Activated CD4-positive, CD25-positive, alpha-beta regulatory T cell treated with anti-CD3 and anti-CD28 coated beads, Interleukin-2, amount 50 U/mL, for 72 hours (primary cell): ENCODE measurements around the gene PCDHGA6.
"Not testable (repeated sequence)": the region's sequence is repeated elsewhere in the genome, so short reads cannot be mapped to it uniquely, and the experiment has no call there.

Experiments used
- DNase-seq: peaks from one replicate; pipeline ENCODE4 v3.0.0; 2021

The PCDHGA6 gene

DNA sequence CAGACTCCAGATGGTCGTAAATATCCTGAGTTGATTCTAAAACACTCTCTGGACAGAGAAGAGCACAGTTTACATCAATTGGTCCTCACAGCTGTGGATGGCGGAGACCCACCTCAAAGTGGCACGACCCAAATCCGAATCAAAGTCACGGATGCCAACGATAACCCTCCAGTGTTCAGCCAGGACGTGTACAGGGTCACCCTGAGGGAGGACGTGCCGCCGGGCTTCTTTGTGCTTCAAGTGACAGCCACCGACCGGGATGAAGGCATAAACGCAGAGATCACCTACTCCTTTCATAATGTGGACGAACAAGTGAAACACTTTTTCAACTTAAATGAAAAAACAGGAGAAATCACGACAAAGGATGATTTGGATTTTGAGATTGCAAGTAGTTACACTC lies 13.0 kb upstream of the PCDHGA6 start:
- no peak for DNase-seq

DNA sequence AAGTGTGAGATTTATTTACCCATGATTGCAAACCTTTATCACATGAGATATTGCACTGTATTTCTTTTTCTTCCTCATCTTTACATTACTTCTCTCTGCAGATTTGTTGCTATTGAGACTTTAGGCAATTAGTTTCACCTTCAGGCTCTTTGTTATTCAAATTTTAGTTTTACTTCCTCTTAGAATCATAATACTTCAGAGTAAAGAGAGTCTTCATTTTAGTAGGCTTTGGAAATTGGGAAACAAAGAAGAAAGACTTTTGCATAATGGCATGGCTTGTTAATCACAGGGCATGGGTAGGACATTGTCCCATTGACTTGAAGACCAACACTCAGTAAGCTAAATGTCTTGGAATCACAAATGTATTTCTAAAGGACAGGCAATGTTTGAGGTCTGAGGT lies 11.0 kb upstream of the PCDHGA6 start:
- DNase-seq, result no peak

DNA sequence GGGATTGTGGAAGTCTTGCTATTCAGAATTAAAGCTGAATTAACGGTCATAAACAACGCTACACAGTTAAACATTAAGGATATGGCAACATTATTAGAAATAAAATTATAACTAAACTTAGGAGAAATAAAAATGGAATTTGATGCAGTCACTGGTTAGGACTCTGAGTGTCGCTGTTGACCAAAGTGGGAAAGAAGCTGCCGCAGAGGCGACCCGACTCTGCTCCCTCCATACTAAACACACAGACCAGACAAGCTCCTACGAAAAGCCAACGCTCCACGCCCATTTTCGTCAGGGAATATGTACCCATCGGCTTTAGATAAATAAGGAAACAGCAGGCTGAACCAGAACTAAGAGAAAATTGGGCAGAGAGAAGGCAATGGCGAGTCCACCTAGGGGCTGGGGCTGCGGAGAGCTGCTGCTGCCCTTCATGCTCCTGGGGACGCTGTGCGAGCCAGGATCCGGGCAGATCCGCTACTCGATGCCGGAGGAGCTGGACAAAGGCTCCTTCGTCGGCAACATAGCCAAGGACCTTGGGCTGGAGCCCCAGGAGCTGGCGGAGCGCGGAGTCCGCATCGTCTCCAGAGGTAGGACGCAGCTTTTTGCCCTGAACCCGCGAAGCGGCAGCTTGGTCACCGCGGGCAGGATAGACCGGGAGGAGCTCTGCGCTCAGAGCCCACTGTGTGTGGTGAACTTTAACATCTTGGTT lies 9.6 kb upstream of the PCDHGA6 start, which contains the start of gene PCDHGA5:
Gene PCDHGA5 (plus strand): TSS at position 211 of the 709 bp plus-strand sequence. CDS start 169 bp downstream, at position 380.
- DNase-seq, result no peak

DNA sequence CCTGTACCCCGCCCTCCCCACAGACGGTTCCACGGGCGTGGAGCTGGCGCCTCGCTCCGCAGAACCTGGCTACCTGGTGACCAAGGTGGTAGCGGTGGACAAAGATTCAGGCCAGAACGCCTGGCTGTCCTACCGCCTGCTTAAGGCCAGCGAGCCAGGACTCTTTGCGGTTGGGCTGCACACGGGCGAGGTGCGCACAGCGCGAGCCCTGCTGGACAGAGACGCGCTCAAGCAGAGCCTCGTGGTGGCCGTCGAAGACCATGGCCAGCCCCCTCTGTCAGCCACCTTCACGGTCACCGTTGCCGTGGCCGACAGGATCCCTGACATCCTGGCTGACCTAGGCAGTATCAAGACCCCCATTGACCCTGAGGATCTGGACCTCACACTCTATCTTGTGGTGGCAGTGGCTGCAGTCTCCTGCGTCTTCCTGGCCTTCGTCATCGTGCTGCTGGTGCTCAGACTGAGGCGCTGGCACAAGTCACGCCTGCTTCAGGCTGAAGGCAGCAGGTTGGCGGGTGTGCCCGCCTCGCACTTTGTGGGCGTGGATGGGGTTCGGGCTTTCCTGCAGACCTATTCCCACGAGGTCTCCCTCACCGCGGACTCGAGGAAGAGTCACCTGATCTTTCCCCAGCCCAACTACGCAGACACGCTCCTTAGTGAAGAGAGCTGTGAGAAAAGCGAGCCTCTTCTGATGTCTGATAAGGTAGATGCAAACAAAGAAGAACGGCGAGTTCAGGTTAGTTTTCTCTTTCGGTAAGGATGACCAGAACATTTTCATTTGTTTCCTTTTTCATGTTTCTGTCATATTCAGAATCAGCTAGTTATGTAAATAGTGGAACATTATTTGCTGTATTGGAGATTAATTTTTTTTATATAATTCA lies 7.4 kb upstream of the PCDHGA6 start:
- no peak for DNase-seq

DNA sequence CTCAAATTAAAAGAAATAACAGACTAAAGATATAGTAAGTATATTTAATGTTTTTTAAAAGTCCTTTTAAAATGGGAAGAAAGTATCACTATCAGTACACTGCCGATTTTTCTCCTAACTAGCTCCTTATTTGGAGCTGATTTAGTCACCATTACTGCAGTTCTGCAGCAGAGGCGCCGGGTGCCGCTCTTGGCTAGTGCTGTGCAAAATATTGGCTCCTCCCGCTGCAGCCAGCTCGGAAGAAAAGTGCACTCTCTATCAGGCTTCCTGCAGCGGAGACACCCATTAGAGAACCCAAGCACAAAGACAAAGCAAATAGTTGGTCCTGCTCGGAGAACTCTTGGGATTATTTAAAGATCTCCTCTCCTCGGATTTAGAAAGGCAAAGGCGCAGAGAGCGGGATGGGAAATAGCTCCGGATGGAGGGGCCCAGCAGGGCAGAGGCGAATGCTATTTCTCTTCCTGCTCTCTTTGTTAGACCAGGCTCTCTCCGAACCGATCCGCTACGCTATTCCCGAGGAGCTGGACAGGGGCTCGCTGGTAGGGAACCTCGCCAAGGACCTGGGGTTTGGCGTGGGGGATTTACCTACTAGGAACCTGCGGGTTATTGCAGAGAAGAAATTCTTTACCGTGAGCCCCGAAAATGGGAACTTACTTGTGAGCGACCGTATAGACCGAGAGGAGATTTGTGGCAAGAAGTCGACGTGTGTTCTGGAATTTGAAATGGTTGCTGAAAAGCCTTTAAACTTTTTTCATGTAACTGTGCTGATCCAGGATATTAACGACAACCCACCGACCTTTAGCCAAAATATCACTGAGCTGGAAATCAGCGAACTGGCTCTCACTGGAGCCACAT lies 3.5 kb upstream of the PCDHGA6 start, which contains the start of gene PCDHGB3:
Gene PCDHGB3 (plus strand): TSS at position 249 of the 855 bp plus-strand sequence. CDS start 153 bp downstream, at position 402.
- DNase-seq, result no peak

DNA sequence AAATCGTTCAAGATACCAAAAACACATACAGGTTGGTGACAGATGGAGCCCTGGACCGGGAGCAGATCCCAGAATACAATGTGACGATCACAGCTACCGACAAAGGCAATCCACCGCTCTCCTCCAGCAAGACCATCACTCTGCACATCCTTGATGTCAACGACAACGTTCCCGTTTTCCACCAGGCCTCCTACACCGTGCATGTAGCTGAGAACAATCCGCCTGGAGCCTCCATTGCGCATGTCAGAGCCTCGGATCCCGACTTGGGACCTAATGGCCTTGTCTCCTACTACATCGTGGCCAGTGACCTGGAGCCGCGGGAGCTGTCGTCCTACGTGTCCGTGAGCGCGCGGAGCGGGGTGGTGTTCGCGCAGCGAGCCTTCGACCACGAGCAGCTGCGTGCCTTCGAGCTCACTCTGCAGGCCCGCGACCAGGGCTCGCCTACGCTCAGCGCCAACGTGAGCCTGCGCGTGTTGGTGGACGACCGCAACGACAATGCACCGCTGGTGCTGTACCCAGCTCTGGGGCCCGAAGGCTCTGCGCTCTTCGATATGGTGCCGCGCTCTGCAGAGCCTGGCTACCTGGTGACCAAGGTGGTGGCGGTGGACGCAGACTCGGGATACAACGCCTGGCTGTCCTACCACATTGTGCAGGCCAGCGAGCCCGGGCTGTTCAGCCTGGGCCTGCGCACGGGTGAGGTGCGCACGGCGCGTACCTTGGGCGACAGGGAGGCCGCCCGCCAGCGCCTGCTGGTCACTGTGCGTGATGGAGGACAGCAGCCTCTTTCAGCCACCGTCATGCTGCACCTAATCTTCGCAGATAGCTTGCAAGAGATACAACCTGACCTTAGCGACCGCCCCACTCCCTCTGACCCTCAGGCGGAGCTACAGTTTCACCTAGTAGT lies 1.9 kb upstream of the PCDHGA6 start:
- no peak for DNase-seq

DNA sequence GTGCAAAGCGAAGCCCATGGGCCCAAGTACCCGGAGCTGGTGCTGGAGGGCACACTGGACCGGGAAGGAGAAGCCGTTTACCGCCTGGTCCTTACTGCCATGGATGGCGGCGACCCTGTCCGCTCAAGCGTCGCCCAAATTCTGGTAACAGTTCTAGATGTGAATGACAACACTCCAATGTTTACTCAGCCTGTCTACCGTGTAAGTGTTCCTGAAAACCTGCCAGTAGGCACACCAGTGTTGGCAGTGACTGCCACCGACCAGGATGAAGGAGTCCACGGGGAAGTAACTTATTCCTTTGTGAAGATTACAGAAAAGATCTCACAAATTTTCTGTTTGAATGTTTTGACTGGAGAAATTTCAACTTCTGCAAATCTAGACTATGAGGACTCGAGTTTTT lies 936 bp downstream of the PCDHGA6 start:
- no peak for DNase-seq

DNA sequence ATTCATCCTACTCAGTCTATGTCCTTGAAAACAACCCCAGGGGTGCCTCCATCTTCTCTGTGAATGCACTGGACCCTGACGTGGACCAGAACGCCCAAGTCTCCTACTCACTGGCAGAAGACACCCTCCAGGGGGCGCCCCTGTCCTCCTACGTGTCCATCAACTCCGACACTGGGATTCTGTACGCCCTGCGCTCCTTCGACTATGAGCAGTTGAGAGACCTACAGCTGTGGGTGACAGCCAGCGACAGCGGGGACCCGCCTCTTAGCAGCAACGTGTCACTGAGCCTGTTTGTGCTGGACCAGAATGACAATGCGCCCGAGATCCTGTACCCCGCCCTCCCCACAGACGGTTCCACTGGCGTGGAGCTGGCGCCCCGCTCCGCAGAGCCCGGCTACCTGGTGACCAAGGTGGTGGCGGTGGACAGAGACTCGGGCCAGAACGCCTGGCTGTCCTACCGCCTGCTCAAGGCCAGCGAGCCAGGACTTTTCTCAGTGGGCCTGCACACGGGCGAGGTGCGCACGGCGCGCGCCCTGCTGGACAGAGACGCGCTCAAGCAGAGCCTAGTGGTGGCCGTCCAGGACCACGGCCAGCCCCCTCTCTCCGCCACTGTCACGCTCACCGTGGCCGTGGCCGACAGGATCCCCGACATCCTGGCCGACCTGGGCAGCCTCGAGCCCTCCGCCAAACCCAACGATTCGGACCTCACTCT lies 1.9 kb downstream of the PCDHGA6 start:
- DNase-seq, result not testable (repeated sequence)

DNA sequence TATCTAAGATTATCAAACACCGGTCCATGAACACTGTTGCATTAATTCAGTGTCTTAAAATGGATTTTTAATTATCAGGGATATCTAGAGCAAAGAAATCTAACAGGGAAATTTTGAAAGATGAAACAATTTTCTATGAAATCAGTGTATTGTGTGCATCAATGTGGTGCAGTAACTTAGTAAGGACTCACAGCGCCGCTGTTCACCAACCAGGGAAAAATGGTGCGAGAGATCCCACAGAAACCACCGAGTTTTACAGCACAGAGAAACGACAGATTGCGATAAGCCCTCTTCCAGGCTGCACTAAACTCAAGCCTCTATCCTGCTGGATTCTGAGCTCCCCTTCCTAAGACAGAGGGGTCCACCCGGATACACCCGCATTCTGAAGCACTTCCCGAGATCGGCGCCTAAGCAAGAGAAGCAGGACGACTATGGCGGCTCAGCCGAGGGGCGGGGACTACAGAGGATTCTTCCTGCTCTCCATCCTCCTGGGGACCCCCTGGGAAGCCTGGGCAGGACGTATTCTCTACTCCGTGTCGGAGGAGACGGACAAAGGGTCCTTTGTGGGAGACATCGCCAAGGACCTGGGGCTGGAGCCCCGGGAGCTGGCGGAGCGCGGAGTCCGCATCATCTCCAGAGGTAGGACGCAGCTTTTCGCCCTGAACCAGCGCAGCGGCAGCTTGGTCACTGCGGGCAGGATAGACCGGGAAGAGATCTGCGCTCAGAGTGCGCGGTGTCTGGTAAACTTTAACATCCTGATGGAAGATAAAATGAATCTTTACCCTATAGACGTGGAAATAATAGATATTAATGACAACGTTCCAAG lies 9.0 kb downstream of the PCDHGA6 start, which contains the start of gene PCDHGA7:
Gene PCDHGA7 (plus strand): TSS at position 274 of the 826 bp plus-strand sequence. CDS start 158 bp downstream, at position 432.
- DNase-seq, result no peak

DNA sequence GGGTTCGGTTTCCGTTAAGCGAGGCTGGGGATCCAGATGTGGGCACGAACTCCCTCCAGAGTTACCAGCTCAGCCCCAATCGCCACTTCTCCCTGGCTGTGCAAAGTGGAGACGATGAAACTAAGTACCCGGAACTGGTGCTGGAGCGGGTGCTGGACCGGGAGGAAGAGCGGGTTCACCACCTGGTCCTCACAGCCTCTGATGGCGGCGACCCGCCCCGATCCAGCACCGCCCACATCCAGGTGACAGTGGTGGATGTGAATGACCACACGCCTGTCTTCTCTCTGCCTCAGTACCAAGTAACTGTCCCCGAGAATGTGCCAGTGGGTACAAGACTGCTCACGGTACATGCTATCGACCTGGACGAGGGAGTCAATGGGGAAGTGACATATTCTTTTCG lies 9.7 kb downstream of the PCDHGA6 start:
- no peak for DNase-seq

DNA sequence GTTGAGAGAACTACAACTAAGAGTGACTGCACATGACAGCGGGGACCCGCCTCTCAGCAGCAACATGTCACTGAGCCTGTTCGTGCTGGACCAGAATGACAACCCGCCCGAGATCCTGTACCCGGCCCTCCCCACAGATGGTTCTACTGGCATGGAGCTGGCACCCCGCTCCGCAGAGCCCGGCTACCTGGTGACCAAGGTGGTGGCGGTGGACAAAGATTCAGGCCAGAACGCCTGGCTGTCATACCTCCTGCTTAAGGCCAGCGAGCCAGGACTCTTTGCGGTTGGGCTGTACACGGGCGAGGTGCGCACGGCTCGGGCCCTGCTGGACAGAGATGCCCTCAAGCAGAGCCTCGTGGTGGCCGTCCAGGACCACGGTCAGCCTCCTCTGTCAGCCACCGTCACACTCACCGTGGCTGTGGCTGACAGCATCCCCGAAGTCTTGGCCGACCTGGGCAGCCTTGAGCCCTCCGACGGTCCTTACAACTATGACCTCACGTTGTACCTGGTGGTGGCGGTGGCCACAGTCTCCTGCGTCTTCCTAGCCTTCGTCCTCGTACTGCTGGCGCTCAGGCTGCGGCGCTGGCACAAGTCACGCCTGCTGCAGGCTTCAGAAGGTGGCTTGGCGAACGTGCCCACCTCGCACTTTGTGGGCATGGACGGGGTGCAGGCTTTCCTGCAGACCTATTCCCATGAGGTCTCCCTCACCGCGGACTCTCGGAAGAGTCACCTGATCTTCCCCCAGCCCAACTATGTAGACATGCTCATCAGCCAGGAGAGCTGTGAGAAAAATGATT lies 11.0 kb downstream of the PCDHGA6 start:
- no peak for DNase-seq

DNA sequence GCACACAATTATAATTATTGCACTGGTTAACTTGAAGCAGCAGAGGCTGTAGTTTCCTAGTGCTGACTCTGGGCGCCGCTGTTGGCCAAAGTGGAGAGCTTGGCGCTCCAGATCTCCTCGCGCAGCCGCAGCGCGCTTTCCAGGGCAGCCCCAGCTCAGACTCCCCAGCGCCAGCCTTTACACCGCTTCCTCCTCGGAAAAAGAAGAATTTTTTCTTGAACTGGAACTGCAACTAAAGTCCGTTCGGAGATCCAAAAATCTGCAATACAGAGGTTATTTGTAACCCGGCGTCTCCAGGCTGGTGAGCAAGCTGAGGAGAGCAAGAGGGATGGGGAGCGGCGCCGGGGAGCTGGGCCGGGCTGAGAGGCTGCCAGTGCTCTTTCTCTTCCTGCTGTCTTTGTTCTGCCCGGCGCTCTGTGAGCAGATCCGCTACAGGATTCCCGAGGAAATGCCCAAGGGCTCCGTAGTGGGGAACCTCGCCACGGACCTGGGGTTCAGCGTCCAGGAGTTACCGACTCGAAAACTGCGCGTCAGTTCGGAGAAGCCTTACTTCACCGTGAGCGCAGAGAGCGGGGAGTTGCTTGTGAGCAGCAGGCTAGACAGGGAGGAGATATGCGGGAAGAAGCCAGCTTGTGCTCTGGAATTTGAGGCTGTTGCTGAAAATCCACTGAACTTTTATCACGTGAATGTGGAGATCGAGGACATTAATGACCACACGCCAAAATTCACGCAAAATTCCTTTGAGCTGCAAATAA lies 14.0 kb downstream of the PCDHGA6 start, which contains the start of gene PCDHGB4:
Gene PCDHGB4 (plus strand): TSS at position 142 of the 755 bp plus-strand sequence. CDS start 187 bp downstream, at position 329.
- DNase-seq, result not testable (repeated sequence)

DNA sequence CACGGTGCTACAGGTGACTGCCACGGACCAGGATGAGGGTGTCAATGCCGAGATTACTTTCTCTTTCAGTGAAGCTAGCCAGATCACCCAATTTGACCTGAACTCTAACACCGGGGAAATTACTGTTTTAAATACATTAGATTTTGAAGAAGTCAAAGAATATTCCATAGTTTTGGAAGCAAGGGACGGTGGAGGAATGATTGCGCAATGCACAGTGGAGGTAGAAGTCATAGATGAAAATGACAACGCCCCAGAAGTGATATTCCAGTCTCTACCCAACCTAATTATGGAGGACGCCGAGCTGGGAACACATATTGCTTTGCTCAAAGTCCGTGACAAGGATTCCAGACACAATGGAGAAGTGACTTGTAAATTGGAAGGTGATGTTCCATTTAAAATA lies 15.0 kb downstream of the PCDHGA6 start:
- no peak for DNase-seq

DNA sequence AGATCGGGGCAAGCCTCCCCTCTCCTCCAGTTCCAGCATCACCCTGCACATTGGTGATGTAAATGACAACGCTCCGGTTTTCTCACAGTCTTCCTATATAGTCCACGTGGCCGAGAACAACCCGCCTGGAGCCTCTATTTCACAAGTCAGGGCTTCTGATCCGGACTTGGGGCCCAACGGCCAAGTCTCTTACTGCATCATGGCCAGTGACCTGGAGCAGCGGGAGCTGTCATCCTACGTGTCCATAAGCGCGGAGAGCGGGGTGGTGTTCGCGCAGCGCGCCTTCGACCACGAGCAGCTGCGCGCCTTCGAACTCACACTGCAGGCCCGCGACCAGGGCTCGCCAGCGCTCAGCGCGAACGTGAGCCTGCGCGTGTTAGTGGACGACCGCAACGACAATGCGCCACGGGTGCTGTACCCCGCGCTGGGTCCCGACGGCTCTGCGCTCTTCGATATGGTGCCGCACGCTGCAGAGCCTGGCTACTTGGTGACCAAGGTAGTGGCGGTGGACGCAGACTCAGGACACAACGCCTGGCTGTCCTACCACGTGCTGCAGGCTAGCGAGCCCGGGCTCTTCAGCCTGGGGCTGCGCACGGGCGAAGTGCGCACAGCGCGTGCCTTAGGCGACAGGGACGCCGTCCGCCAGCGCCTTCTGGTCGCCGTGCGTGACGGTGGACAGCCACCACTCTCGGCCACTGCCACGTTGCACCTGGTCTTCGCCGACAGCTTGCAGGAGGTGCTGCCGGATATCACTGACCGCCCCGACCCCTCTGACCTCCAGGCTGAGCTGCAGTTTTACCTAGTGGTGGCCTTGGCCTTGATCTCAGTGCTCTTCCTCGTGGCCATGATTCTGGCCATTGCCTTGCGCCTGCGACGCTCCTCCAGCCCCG lies 15.7 kb downstream of the PCDHGA6 start:
- no peak for DNase-seq

DNA sequence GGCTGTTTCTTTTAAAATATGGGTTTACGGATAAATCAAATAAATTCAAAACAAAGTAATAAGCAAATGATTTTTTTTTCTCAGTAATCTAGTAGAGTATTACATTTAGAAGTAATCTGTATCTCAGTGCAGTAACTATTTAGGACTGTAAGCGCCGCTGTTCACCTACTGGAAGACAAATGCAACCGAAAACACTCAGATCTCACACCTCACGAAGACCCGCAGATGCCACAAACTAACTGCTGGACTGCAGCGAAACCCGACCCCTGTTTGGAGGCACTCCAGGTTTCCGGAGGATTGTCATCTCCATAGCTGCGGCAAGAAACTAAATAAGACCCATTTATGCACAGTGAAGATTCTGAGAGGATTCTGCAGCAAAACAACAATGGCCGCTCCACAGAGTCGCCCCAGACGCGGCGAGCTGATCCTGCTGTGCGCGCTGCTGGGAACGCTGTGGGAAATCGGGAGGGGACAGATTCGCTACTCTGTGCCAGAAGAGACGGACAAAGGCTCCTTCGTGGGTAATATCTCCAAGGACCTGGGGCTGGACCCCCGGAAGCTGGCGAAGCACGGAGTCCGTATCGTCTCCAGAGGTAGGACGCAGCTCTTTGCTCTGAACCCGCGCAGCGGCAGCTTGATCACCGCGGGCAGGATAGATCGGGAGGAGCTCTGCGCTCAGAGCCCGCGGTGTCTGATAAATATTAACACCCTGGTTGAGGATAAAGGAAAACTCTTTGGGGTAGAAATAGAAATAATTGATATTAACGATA lies 18.9 kb downstream of the PCDHGA6 start, which contains the start of gene PCDHGA8:
Gene PCDHGA8 (plus strand): TSS at position 205 of the 770 bp plus-strand sequence. CDS start 181 bp downstream, at position 386.
- DNase-seq, result no peak

DNA sequence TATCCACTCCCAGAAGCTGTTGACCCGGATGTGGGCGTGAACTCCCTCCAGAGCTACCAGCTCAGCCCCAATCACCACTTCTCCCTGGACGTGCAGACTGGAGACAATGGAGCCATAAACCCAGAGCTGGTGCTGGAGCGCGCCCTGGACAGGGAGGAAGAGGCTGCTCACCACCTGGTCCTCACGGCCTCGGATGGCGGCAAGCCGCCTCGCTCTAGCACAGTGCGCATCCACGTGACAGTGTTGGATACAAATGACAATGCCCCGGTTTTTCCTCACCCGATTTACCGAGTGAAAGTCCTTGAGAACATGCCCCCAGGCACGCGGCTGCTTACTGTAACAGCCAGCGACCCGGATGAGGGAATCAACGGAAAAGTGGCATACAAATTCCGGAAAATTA lies 19.6 kb downstream of the PCDHGA6 start:
- no peak for DNase-seq
